ENCODE measurements around the gene WIPF3. TPM values are rescaled to one million over a fixed set of nuclear protein-coding genes. Genes with fewer than 3 reads are reported as not detected.

The WIPF3 gene
- total RNA-seq, 1 experiment from 2014 or later, result 0.26 TPM

- BruUV-seq (replicated peaks), result no TSS peak
- Histone ChIP-seq H3K4me2 (no peak overlapping the region), H3K4me3 (no peak overlapping the region), H3K4me1 (replicated peaks; ENCODE audit: insufficient read depth) (peaks cover 25% of the 10 kb centered on the region), H3F3A (ENCODE audit: insufficient read depth, low read depth) (no peaks in the 10 kb centered on the region; the same call in 1 of the 2 replicates), H3K9me3 (ENCODE audit: insufficient read depth, low read depth) (no peaks in the 10 kb centered on the region), H2AFZ (no peak overlapping the region), H3K79me2 (ENCODE audit: low read depth) (no peaks in the 10 kb centered on the region), H4K20me1 (ENCODE audit: insufficient read depth) (no peaks in the 10 kb centered on the region), H3K36me3 (ENCODE audit: low read depth) (no peaks in the 10 kb centered on the region), H3K27ac (no peak overlapping the region), H3K9me2 (ENCODE audit: insufficient read depth) (no peaks in the 10 kb centered on the region), H3K27me3 (ENCODE audit: insufficient read depth, low read depth) (no peaks in the 10 kb centered on the region)
- intact Hi-C loops (cut with micrococcal nuclease; ENCODE audit: unreplicated experiment), result no loop called here
- ChIA-PET CTCF (no interaction called here), POLR2A (ENCODE audit: unreplicated experiment) (no interaction called here)
- no peak for DNase-seq
- TF ChIP-seq, protein P1, sequence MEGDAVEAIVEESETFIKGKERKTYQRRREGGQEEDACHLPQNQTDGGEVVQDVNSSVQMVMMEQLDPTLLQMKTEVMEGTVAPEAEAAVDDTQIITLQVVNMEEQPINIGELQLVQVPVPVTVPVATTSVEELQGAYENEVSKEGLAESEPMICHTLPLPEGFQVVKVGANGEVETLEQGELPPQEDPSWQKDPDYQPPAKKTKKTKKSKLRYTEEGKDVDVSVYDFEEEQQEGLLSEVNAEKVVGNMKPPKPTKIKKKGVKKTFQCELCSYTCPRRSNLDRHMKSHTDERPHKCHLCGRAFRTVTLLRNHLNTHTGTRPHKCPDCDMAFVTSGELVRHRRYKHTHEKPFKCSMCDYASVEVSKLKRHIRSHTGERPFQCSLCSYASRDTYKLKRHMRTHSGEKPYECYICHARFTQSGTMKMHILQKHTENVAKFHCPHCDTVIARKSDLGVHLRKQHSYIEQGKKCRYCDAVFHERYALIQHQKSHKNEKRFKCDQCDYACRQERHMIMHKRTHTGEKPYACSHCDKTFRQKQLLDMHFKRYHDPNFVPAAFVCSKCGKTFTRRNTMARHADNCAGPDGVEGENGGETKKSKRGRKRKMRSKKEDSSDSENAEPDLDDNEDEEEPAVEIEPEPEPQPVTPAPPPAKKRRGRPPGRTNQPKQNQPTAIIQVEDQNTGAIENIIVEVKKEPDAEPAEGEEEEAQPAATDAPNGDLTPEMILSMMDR (conservative IDR thresholded peaks at IDR 0.05), result no peak
- no peak for TF ChIP-seq EZH2 (IDR thresholded peaks at IDR 0.05; ENCODE audit: low read depth)
Observed at GRCh38 chr7:29851487-29851886, 45.2 kb downstream of the WIPF3 start.

GRCh38 chr7:29852457-29852856, 46.1 kb downstream of the WIPF3 start:
- Histone ChIP-seq H3F3A (ENCODE audit: insufficient read depth, low read depth) (no peaks in the 10 kb centered on the region; the same call in 1 of the 2 replicates), H3K9me2 (ENCODE audit: insufficient read depth) (no peaks in the 10 kb centered on the region), H3K27me3 (ENCODE audit: insufficient read depth, low read depth) (no peaks in the 10 kb centered on the region), H3K9me3 (ENCODE audit: insufficient read depth, low read depth) (no peaks in the 10 kb centered on the region), H3K4me3 (no peak overlapping the region), H3K27ac (no peak overlapping the region), H3K4me2 (no peak overlapping the region; the same call in 1 of the 2 replicates), H3K4me1 (replicated peaks; ENCODE audit: insufficient read depth) (peaks cover 25% of the 10 kb centered on the region), H4K20me1 (ENCODE audit: insufficient read depth) (no peaks in the 10 kb centered on the region), H3K79me2 (ENCODE audit: low read depth) (no peaks in the 10 kb centered on the region), H2AFZ (no peak overlapping the region), H3K36me3 (ENCODE audit: low read depth) (no peaks in the 10 kb centered on the region)
- no peak for TF ChIP-seq EZH2 (IDR thresholded peaks at IDR 0.05; ENCODE audit: low read depth)
- TF ChIP-seq, protein P1 (conservative IDR thresholded peaks at IDR 0.05), result no peak
- CTCF ChIA-PET, result no interaction called here
- DNase-seq, result peak in 1 of 2 experiments; percentile 74
- POLR2A ChIA-PET (ENCODE audit: unreplicated experiment), result no interaction called here
- no TSS peak for BruUV-seq (replicated peaks)
- intact Hi-C loops (cut with micrococcal nuclease; ENCODE audit: unreplicated experiment), result no loop called here

DNA sequence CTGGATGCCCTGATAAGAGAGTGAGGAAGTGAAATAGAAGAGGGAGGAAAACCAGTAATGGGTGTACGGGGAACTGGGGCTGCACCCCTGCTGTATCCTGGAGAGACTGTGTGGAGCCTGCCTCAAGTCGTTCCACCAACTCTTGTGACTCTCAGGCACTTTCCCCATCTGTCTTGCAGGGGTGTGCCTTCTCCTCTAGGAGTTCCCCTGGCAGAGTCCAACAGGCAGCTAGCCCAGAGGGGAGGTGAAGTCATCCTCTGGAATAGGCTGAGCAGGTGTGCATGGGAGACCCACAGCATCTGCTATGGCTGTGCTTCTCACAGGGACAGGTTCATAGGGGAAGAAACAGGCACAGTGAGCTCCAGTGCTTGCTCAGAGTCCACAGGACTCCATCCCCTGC, 46.8 kb downstream of the WIPF3 start:
- ChIA-PET CTCF (no interaction called here), POLR2A (ENCODE audit: unreplicated experiment) (no interaction called here)
- DNase-seq, result no peak
- Histone ChIP-seq H3K79me2 (ENCODE audit: low read depth) (no peaks in the 10 kb centered on the region), H4K20me1 (ENCODE audit: insufficient read depth) (no peaks in the 10 kb centered on the region), H3K9me2 (ENCODE audit: insufficient read depth) (no peaks in the 10 kb centered on the region), H3K36me3 (ENCODE audit: low read depth) (no peaks in the 10 kb centered on the region), H3K4me1 (replicated peaks; ENCODE audit: insufficient read depth) (peaks cover 25% of the 10 kb centered on the region), H3K27ac (no peak overlapping the region), H3K4me3 (no peak overlapping the region), H3K4me2 (no peak overlapping the region), H3F3A (ENCODE audit: insufficient read depth, low read depth) (no peaks in the 10 kb centered on the region; the same call in 1 of the 2 replicates), H3K27me3 (ENCODE audit: insufficient read depth, low read depth) (no peaks in the 10 kb centered on the region), H3K9me3 (ENCODE audit: insufficient read depth, low read depth) (no peaks in the 10 kb centered on the region), H2AFZ (no peak overlapping the region)
- no TSS peak for BruUV-seq (replicated peaks)
- intact Hi-C loops (cut with micrococcal nuclease; ENCODE audit: unreplicated experiment), result no loop called here
- TF ChIP-seq, protein P1 (conservative IDR thresholded peaks at IDR 0.05), result no peak
- no peak for TF ChIP-seq EZH2 (IDR thresholded peaks at IDR 0.05; ENCODE audit: low read depth)
